HepG2 (cell line): Measurements from ENCODE around the gene INPP4B. TPM values are rescaled to one million over a fixed set of nuclear protein-coding genes. Genes with fewer than 3 reads are reported as not detected.

Experiments
- ATAC-seq: fragments of 200-7000 bp; cut with Tn5 transposase; 3 replicates; pipeline ENCODE4 v1.9.1; 2020; ENCODE audit warnings: mild to moderate bottlenecking, moderate library complexity
- BruUV-seq: library from RNA; stranded (reverse); fragments of 400-500 nt; replicated peaks from 2 replicates; lab custom pipeline; 2021; lab: Mats Ljungman, UMichigan
- CTCF ChIA-PET: fragments of 300-600 bp; formaldehyde crosslinking; extraction: SDS; loops from one replicate; lab custom pipeline; 2021; ENCODE audit warnings: low total read pairs, inconsistent platforms, low intra/inter-chr PET ratio; lab: Yijun Ruan, JAX
- POLR2A ChIA-PET: fragments of 350-600 bp; sonication (Branson Sonifier 250); formaldehyde crosslinking; loops from one replicate; lab custom pipeline; 2020; ENCODE audit warnings: antibody characterized with exemption, inconsistent platforms; lab: Yijun Ruan, JAX
- DNase-seq: peaks from one replicate; pipeline ENCODE4 v3.0.0-alpha.2; 2015; ENCODE audit warnings: low spot score
- FAIRE-seq: peaks from 3 replicates; lab custom pipeline; 2011; peaks lifted over from hg19 to GRCh38; lab: Jason Lieb, UNC
- H2AFZ ChIP-seq: one replicate; pipeline ENCODE4 v1.6.1; 2011; ENCODE audit warnings: low read length, inconsistent platforms
- H3K27ac ChIP-seq: fragments of 300-600 bp; 3 replicates; pipeline ENCODE4 v1.8.0; 2011; ENCODE audit warnings: mixed run types, mild to moderate bottlenecking, mixed read lengths, low read length, inconsistent platforms; ENCODE audit not compliant: insufficient read depth; ENCODE audit errors: extremely low read length
- H3K27me3 ChIP-seq, 2 experiments: fragments of 200-600 bp in 1 of 2; 2 replicates in 1 of 2; 3 replicates in 1 of 2; pipeline versions ENCODE4 v1.6.0 to v1.8.0; 2011; ENCODE audit warnings: low read length in 2 of 2, mild to moderate bottlenecking in 2 of 2, moderate library complexity in 2 of 2, inconsistent platforms in 1 of 2; ENCODE audit not compliant: insufficient read depth in 2 of 2, control insufficient read depth in 1 of 2
- H3K36me3 ChIP-seq, 2 experiments: fragments of 200-600 bp in 1 of 2; replicated peaks in 1 of 2; 2 replicates in 1 of 2; 3 replicates in 1 of 2; pipeline versions ENCODE4 v1.5.1 to v1.8.0; 2011; ENCODE audit warnings: low read length in 2 of 2, inconsistent platforms in 1 of 2; ENCODE audit not compliant: insufficient read depth in 2 of 2, control insufficient read depth in 1 of 2
- H3K4me1 ChIP-seq: 2 replicates; pipeline ENCODE4 v1.5.1; 2012; ENCODE audit warnings: low read length, inconsistent platforms; ENCODE audit not compliant: insufficient read depth
- H3K4me2 ChIP-seq: 2 replicates; pipeline ENCODE4 v1.6.0; 2011; ENCODE audit warnings: low read depth, low read length, inconsistent platforms
- H3K4me3 ChIP-seq, 3 experiments: fragments of 200-600 bp in 1 of 3; sonication (generic), shearing (Covaris generic) in 1 of 3; replicated peaks in 1 of 3; 2 replicates each; pipeline ENCODE4 v1.5.1; 2011 to 2016; ENCODE audit warnings: low read length in 3 of 3, inconsistent platforms in 2 of 3, low read depth in 2 of 3, mild to moderate bottlenecking in 2 of 3, control low read depth in 1 of 3, mixed read lengths in 1 of 3; ENCODE audit not compliant: insufficient read depth in 1 of 3
- H3K79me2 ChIP-seq: one replicate; pipeline ENCODE4 v1.6.1; 2011; ENCODE audit warnings: low read length, inconsistent platforms; ENCODE audit not compliant: insufficient read depth
- H3K9ac ChIP-seq: 2 replicates; pipeline ENCODE4 v1.6.0; 2011; ENCODE audit warnings: mild to moderate bottlenecking, low read depth, low read length, inconsistent platforms; ENCODE audit not compliant: insufficient read depth
- H3K9me3 ChIP-seq: 2 replicates; pipeline ENCODE4 v1.5.1; 2012; ENCODE audit warnings: mild to moderate bottlenecking, low read length
- H4K20me1 ChIP-seq: 2 replicates; pipeline ENCODE4 v1.6.0; 2011; ENCODE audit warnings: inconsistent platforms, mild to moderate bottlenecking, low read length, moderate library complexity; ENCODE audit not compliant: insufficient read depth
- AGO2 ChIP-seq: fragments of 200-400 bp; formaldehyde crosslinking; optimal IDR thresholded peaks from 2 replicates; pipeline ENCODE3; 2017; ENCODE audit warnings: mild to moderate bottlenecking, low read depth, low read length, moderate library complexity
- ARID2 ChIP-seq: sonication (generic); formaldehyde crosslinking; IDR thresholded peaks from 2 replicates; pipeline ENCODE4 v1.8.1; 2022; ENCODE audit warnings: mild to moderate bottlenecking, missing genetic modification reagents, borderline replicate concordance
- ATM ChIP-seq: fragments of 450-650 bp; IDR thresholded peaks from 2 replicates; pipeline ENCODE4 v1.7.1; 2017; ENCODE audit warnings: mild to moderate bottlenecking, borderline replicate concordance
- CHD2 ChIP-seq: IDR thresholded peaks from 2 replicates; pipeline ENCODE4 v1.6.1; 2011; ENCODE audit warnings: low read depth, low read length, improper control_type of control experiment
- FOXJ3 ChIP-seq: sonication (generic); formaldehyde crosslinking; IDR thresholded peaks from 2 replicates; pipeline ENCODE4 v1.4.0; 2020; ENCODE audit warnings: missing genetic modification reagents, mild to moderate bottlenecking, borderline replicate concordance
- GMEB2 ChIP-seq: IDR thresholded peaks from 2 replicates; pipeline ENCODE4 v1.6.1; 2016; ENCODE audit warnings: missing biosample characterization, missing genetic modification reagents, low read depth
- KAT8 ChIP-seq: IDR thresholded peaks from 2 replicates; pipeline ENCODE4 v1.6.1; 2016; ENCODE audit warnings: missing genetic modification reagents, missing compliant biosample characterization
- KLF9 ChIP-seq: IDR thresholded peaks from 2 replicates; pipeline ENCODE4 v1.6.1; 2016; ENCODE audit warnings: low read depth
- MIER3 ChIP-seq: IDR thresholded peaks from 2 replicates; pipeline ENCODE4 v1.6.1; 2016; ENCODE audit warnings: missing compliant biosample characterization, borderline replicate concordance
- SAP130 ChIP-seq: IDR thresholded peaks from 2 replicates; pipeline ENCODE4 v1.6.1; 2016; ENCODE audit warnings: low read depth
- TOE1 ChIP-seq: sonication (generic); formaldehyde crosslinking; IDR thresholded peaks from 2 replicates; pipeline ENCODE4 v1.4.0; 2020; ENCODE audit warnings: mild to moderate bottlenecking, missing genetic modification reagents
- ZBTB1 ChIP-seq: sonication (generic); formaldehyde crosslinking; IDR thresholded peaks from 2 replicates; pipeline ENCODE4 v1.4.0; 2020; ENCODE audit warnings: missing genetic modification reagents, borderline replicate concordance
- ZBTB8A ChIP-seq: sonication (generic); formaldehyde crosslinking; IDR thresholded peaks from 2 replicates; pipeline ENCODE4 v1.4.0; 2020; ENCODE audit warnings: mild to moderate bottlenecking, low read depth, missing genetic modification reagents, borderline replicate concordance
- ZNF17 ChIP-seq: sonication (generic); formaldehyde crosslinking; IDR thresholded peaks from 2 replicates; pipeline ENCODE4 v1.5.0; 2020; ENCODE audit warnings: mild to moderate bottlenecking, missing genetic modification reagents
- ZNF234 ChIP-seq: sonication (generic); formaldehyde crosslinking; conservative IDR thresholded peaks from 2 replicates; pipeline ENCODE4 v1.5.1; 2020; ENCODE audit warnings: mild to moderate bottlenecking, missing genetic modification reagents
- ZNF383 ChIP-seq: sonication (generic); formaldehyde crosslinking; IDR thresholded peaks from 2 replicates; pipeline ENCODE4 v1.4.0; 2020; ENCODE audit warnings: missing genetic modification reagents, mild to moderate bottlenecking, borderline replicate concordance
- ZNF839 ChIP-seq: sonication (generic); formaldehyde crosslinking; IDR thresholded peaks from 2 replicates; pipeline ENCODE4 v1.4.0; 2020; ENCODE audit warnings: missing genetic modification reagents, mild to moderate bottlenecking, borderline replicate concordance
- WGBS: methylation state at CpG from one replicate; pipeline ENCODE4 v1.1.6; 2017; ENCODE audit warnings: low lambda C conversion rate; 5-methylcytosine and 5-hydroxymethylcytosine counted together
- in situ Hi-C: cut with HindIII; loops from 2 replicates; pipeline ENCODE4 v1.10.0; 2017; ENCODE audit warnings: low pct_unique_long_range_greater_than_20kb; ENCODE audit not compliant: extremely low pct_ligation_motif_present
- intact Hi-C: fragments of 100-400 bp; cut with micrococcal nuclease; formaldehyde crosslinking; loops from one replicate; pipeline ENCODE4 v1.10.0; 2022; ENCODE audit not compliant: unreplicated experiment
- polyA plus RNA-seq, 8 experiments: library from polyadenylated mRNA; depleted of rRNA in 3 of 8; stranded (reverse) in 7 of 8; unstranded in 1 of 8; fragments of >200 nt; fragmentation: Illumina TruSeq in 4 of 8; extraction: Trizol in 4 of 8; gene quantifications; 2 replicates each; pipeline versions ENCODE4 v1.2.1 to v1.2.3, GENCODE V29; 2011 to 2016; ENCODE audit warnings: low read depth in 4 of 8, missing spikeins in 1 of 8, mixed read lengths in 1 of 8; ENCODE audit not compliant: insufficient read depth in 1 of 8
- total RNA-seq, 5 experiments: library from RNA; depleted of rRNA; stranded (reverse); fragments of >200 nt; fragmentation: Illumina TruSeq; extraction: Trizol; gene quantifications; 2 replicates each; pipeline ENCODE4 v1.2.3, GENCODE V29; 2016; ENCODE audit warnings: low read depth in 1 of 5

The INPP4B gene
- total and polyA plus RNA-seq, 2 of the 13 experiments (the other 11 are each of a cell fraction or from before 2014, with no cell fraction given): not detected

GRCh38 chr4:142326181-142326580, 519.9 kb downstream of the INPP4B start:
- no peak overlapping the region for H3K27ac ChIP-seq
- H3K9ac ChIP-seq: no peak overlapping the region
- no peaks in the 10 kb centered on the region for H3K9me3 ChIP-seq
- POLR2A ChIA-PET: no interaction called here
- in situ Hi-C loops (no loop called here), intact Hi-C loops (no loop called here)
- H3K79me2 ChIP-seq: no peaks in the 10 kb centered on the region
- no TSS peak for BruUV-seq
- H3K4me1 ChIP-seq: no peaks in the 10 kb centered on the region
- H3K27me3 ChIP-seq: no peaks in the 10 kb centered on the region
- TF ChIP-seq KLF9 (CRISPR knock-in tag) (no peak), AGO2 (no peak), SAP130 (CRISPR knock-in tag) (no peak), TOE1 (CRISPR knock-in tag) (no peak), MIER3 (CRISPR knock-in tag) (no peak), CHD2 (no peak), ARID2 (CRISPR knock-in tag) (no peak), ATM (no peak), ZNF839 (no peak), GMEB2 (CRISPR knock-in tag) (no peak), ZNF17 (no peak), ZBTB8A (CRISPR knock-in tag) (no peak), ZNF234 (no peak), FOXJ3 (no peak), ZNF383 (CRISPR knock-in tag) (no peak), KAT8 (CRISPR knock-in tag) (no peak), ZBTB1 (CRISPR knock-in tag) (no peak)
- no peak overlapping the region for H3K4me3 ChIP-seq
- FAIRE-seq: no peak
- ATAC-seq: no peak
- H3K4me2 ChIP-seq: no peak overlapping the region
- no peak for DNase-seq
- H2AFZ ChIP-seq: no peak overlapping the region
- H4K20me1 ChIP-seq: no peaks in the 10 kb centered on the region
- WGBS: 16% methylated on average over 4 of the region's 4 CpGs
- CTCF ChIA-PET: no interaction called here
- no peaks in the 10 kb centered on the region for H3K36me3 ChIP-seq
